Skeletal muscle satellite cell (primary cell): Measurements from ENCODE around the gene RAB40C. TPM values are rescaled to one million over a fixed set of nuclear protein-coding genes. Genes with fewer than 3 reads are reported as not detected.

ENCODE experiments used
- H3K27me3 ChIP-seq: 2 replicates; pipeline ENCODE4 v1.7.0; 2013; ENCODE audit warnings: low read length; ENCODE audit not compliant: control insufficient read depth, insufficient read depth
- H3K36me3 ChIP-seq: 2 replicates; pipeline ENCODE4 v1.7.0; 2013; ENCODE audit warnings: mild to moderate bottlenecking, control low read depth, low read length; ENCODE audit not compliant: insufficient read depth
- H3K4me1 ChIP-seq: 2 replicates; pipeline ENCODE4 v1.7.0; 2013; ENCODE audit warnings: low read length; ENCODE audit not compliant: control insufficient read depth, insufficient read depth
- H3K4me2 ChIP-seq: 2 replicates; pipeline ENCODE4 v1.7.0; 2013; ENCODE audit warnings: mild to moderate bottlenecking, low read length
- H3K4me3 ChIP-seq: 2 replicates; pipeline ENCODE4 v1.7.0; 2013; ENCODE audit warnings: low read length
- H3K9ac ChIP-seq: 2 replicates; pipeline ENCODE4 v1.7.0; 2013; ENCODE audit warnings: mild to moderate bottlenecking, low read depth, low read length, moderate library complexity
- H3K9me3 ChIP-seq: replicated peaks from 2 replicates; pipeline ENCODE4 v1.7.0; 2013; ENCODE audit warnings: mild to moderate bottlenecking, control low read depth, low read length
- total RNA-seq: library from RNA; depleted of rRNA; stranded (reverse); fragments of >200 nt; gene quantifications from 2 replicates; pipeline ENCODE4 v1.2.3, GENCODE V29; 2012; rRNA removed

Gene RAB40C, protein sequence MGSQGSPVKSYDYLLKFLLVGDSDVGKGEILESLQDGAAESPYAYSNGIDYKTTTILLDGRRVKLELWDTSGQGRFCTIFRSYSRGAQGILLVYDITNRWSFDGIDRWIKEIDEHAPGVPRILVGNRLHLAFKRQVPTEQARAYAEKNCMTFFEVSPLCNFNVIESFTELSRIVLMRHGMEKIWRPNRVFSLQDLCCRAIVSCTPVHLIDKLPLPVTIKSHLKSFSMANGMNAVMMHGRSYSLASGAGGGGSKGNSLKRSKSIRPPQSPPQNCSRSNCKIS
- 13.2 and 14.6 TPM in 2 replicates for total RNA-seq

DNA sequence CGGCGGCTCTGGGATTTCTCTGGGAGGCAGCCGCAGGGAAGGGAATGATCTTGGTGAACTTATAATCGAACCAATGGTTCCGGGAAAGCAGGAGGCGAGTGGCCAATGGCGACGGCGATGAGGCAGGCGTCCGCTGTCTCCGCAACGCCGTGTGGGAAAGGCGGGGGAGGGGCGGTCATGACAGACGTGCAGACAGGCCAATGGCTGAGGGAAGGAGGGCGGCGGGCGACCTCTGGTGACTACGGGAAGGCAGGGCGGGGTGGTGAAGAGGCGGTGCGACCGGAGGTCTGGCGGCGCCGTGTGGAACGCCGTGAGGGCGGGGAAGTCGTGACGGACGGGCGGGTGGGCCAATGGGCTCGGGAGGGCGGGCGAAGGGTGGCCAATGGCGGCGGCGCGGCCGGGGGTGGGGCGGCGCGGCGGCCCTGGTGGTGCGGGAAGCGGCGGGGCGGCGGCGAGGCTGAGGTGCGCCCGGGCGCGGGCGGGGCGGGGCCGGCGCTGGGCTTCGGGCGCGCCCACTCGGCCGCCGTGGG, at the start of gene RAB40C:
Gene RAB40C, plus strand, starts transcription at position 409 of the 530 bp plus-strand sequence. CDS start 226 bp downstream, outside the sequence.
- H3K36me3 ChIP-seq: peaks cover 4% of the 10 kb centered on the region
- peak within 1 kb of the TSS; percentile 98 for H3K4me3 ChIP-seq
- peak within 1 kb of the TSS; percentile 99 for H3K4me2 ChIP-seq
- no peaks in the 10 kb centered on the region for H3K9me3 ChIP-seq
- peak within 1 kb of the TSS; percentile 90 for H3K9ac ChIP-seq
- peaks cover 40% of the 10 kb centered on the region for H3K4me1 ChIP-seq
- H3K27me3 ChIP-seq: no peaks in the 10 kb centered on the region

DNA sequence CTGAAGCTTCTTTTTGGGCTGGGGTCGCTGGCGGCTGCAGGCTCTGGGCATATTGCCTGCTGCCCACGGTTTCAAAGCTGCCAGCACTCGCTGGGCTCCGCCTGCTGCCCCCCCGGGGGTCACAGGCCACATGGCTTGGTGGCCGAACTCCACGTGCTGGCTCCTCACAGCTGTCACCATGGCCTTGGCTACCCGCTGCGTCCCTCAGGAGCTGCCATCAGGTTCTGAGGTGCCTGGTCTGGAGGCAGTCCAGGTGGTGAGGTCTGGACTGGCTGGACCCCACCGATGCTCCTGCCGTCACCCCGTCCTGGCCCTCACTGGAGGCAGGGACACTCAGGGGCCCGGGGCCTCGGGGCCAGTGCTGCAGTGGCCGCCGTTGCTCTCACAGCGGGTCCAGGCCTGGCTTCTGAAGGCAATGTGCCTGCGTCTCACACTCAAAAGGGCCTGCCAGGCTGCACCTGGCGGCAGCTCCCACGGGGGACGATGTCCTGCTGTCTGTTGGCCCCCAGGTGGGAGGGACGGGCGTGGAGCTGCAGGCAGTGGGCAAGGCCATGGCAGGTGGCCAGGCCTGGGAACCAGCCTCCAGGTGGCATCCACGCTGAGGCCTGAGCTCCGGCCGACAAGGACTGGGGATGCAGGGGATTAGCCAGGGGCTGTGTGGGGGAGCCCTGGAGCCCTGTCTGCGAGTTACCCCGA, 49.1 kb upstream of the RAB40C start:
- H3K27me3 ChIP-seq: no peaks in the 10 kb centered on the region
- H3K9ac ChIP-seq: no peak overlapping the region
- no peaks in the 10 kb centered on the region for H3K9me3 ChIP-seq
- no peak overlapping the region for H3K4me3 ChIP-seq
- peak overlapping the region; percentile 28 for H3K4me2 ChIP-seq
- H3K4me1 ChIP-seq: peaks cover 25% of the 10 kb centered on the region
- H3K36me3 ChIP-seq: peaks cover 21% of the 10 kb centered on the region

DNA sequence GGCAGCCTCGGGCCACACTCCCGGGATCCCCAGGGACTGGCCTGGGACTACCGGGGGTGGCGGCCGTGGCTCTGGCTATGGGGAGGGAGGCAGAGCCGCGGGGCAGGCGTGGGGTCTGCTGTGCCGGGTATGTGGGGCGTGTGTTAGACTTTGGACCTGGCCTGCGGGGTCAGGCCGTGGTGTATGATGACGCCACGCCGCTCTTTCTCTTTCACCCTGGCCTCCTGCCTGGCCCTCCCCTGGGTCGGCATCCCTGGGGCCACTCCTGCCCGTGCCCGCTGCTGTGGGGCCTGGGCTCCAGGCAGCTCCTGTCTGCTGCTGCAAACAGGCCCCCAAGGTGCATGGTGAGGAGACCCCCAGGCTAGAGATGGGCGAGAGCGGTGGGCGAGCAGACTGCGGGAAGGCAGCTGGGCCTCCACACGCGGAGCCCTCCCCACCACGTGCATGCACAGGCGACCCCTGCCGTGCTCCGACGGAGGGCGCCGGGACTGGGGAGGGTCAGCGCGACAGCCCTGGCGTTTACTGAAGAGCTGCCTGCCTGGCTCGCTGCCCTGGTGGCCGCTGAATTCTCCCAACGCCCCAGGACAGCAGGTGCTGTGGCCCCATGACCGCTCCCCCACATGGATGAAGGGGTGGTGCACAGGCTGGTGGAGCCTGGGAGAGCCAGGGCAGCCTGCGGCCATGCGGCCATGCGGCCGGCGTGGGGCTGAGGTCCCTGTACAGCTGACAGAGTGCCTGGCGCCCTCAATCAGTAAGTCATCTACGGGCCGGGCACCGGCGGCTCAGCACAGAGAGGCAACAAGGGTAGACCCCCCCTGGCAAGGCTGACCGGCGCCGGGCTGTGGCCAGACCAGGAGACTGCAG, 46.3 kb upstream of the RAB40C start:
- Histone ChIP-seq H3K4me3 (no peak overlapping the region), H3K36me3 (peaks cover 6% of the 10 kb centered on the region)

DNA sequence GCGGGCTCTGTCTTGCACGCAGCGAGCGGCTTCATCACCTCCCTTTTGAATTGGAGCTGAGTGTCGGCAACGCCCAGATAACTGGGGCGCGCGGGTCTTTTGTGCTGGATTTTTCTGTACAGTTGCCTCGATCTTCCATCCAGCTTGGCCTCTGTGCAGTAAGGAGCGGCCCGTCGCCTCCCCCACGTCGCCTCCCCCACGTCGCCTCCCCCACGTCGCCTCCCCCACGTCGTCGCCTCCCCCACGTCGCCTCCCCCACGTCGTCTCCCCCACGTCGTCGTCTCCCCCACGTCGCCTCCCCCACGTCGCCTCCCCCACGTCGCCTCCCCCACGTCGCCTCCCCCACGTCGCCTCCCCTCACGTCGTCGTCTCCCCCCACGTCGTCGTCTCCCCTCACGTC, 45.3 kb upstream of the RAB40C start:
- Histone ChIP-seq H3K36me3 (peaks cover 10% of the 10 kb centered on the region), H3K27me3 (no peaks in the 10 kb centered on the region), H3K9ac (no peak overlapping the region), H3K4me3 (no peak overlapping the region), H3K4me2 (no peak overlapping the region), H3K4me1 (peaks cover 15% of the 10 kb centered on the region), H3K9me3 (no peaks in the 10 kb centered on the region)

More for the DNA sequence above, 46.3 kb upstream of the RAB40C start:
- no peaks in the 10 kb centered on the region for H3K9me3 ChIP-seq
- H3K27me3 ChIP-seq: no peaks in the 10 kb centered on the region
- no peak overlapping the region for H3K9ac ChIP-seq
- no peak overlapping the region for H3K4me2 ChIP-seq
- H3K4me1 ChIP-seq: peaks cover 21% of the 10 kb centered on the region

DNA sequence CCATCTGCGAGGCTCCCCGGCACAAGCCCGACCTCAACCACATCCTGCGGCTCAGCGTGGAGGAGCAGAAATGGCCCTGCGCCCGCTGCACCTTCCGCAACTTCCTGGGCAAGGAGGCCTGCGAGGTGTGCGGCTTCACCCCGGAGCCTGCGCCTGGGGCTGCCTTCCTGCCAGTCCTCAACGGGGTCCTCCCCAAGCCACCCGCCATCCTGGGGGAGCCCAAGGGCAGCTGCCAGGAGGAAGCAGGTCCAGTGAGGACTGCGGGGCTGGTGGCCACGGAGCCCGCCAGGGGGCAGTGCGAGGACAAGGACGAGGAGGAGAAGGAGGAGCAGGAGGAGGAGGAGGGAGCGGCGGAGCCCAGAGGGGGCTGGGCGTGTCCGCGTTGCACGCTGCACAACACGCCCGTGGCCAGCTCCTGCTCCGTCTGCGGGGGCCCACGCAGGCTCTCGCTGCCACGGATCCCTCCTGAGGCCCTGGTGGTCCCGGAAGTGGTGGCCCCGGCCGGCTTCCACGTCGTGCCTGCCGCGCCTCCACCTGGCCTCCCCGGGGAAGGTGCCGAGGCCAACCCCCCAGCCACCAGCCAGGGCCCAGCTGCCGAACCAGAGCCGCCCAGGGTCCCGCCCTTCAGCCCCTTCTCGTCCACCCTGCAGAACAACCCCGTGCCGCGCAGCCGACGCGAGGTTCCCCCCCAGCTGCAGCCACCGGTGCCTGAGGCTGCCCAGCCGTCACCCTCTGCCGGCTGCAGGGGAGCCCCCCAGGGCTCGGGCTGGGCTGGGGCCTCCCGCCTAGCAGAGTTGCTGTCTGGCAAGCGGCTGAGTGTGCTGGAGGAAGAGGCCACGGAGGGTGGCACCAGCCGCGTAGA, 42.7 kb upstream of the RAB40C start:
- H3K36me3 ChIP-seq: peaks cover 27% of the 10 kb centered on the region
- H3K4me3 ChIP-seq: no peak overlapping the region
- peak overlapping the region; percentile 31 for H3K4me2 ChIP-seq
- H3K9ac ChIP-seq: no peak overlapping the region
- H3K4me1 ChIP-seq: no peaks in the 10 kb centered on the region
- H3K9me3 ChIP-seq: no peaks in the 10 kb centered on the region
- H3K27me3 ChIP-seq: no peaks in the 10 kb centered on the region

DNA sequence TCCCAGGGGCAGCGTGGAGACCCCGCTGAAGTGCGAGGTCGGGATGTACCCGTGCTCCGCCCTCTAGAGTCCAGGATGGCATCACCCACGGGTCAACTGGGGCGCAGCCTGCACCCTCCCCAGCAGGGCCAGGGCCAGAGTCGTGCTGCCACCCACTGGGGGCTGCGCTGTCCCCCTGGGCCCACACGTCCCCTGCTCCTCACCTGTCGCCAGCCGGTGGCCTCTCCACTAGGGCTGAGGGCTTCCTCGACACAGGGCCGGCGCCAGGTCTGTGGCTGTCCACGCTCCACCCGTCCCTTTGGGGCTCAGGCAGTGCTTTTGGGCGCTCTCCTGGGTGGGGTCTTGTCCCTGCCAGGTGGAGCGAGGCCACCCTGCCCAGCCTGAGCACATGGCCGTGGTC, 41.3 kb upstream of the RAB40C start:
- H3K27me3 ChIP-seq: no peaks in the 10 kb centered on the region
- peaks cover 29% of the 10 kb centered on the region for H3K36me3 ChIP-seq
- H3K9me3 ChIP-seq: no peaks in the 10 kb centered on the region
- H3K4me3 ChIP-seq: no peak overlapping the region
- no peak overlapping the region for H3K4me2 ChIP-seq
- no peak overlapping the region for H3K9ac ChIP-seq
- no peaks in the 10 kb centered on the region for H3K4me1 ChIP-seq

DNA sequence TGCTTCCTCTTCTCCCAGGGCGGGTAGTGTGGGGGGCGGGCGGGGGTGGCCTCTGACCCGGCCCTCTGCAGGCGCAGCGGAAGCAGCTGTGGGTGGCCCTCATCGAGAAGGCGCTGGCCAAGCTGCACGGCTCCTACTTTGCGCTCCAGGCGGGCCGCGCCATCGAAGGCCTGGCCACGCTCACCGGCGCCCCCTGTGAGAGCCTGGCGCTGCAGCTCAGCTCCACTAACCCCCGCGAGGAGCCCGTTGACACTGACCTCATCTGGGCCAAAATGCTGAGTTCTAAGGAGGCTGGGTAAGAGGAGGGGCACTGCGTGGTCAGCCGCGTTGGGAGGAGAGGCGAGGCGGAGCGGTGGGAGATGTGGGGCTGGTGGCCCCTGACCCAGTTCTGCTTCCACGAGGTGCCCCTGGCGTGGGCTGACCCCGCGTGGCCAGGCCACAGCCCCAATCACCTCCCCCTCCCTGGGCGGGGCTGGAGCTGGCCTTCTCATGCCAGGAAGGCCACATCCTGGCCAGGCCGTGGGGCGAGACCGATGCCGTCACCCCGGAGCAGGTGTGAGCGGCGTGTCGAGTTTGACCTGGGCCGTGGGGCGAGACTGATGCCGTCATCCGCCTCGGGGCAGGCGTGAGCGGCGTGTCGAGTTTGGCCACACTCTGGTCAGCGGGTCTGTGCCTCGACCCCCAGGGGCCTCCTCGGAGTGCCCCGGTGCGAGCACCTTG, 40.2 kb upstream of the RAB40C start:
- Histone ChIP-seq H3K9ac (no peak overlapping the region), H3K27me3 (no peaks in the 10 kb centered on the region), H3K4me1 (peaks cover 11% of the 10 kb centered on the region), H3K4me2 (no peak overlapping the region), H3K4me3 (no peak overlapping the region), H3K9me3 (no peaks in the 10 kb centered on the region), H3K36me3 (peaks cover 29% of the 10 kb centered on the region)

DNA sequence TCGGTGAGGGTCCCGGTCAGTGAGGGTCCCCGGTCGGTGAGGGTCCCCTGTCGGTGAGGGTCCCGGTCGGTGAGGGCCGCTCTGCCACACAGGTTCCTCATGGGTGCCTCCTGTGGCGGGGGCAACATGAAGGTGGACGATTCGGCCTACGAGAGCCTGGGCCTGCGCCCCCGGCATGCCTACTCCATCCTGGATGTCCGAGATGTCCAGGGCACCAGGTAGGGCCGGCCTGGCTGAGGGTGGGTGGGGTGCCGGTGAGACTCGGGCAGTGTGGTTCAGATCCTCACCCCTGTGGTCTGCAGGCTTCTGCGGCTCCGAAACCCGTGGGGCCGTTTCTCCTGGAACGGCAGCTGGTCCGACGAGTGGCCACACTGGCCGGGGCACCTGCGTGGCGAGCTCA, 38.7 kb upstream of the RAB40C start:
- Histone ChIP-seq H3K4me3 (no peak overlapping the region), H3K9me3 (no peaks in the 10 kb centered on the region), H3K9ac (no peak overlapping the region), H3K27me3 (no peaks in the 10 kb centered on the region), H3K4me2 (no peak overlapping the region), H3K4me1 (peaks cover 25% of the 10 kb centered on the region), H3K36me3 (peaks cover 29% of the 10 kb centered on the region)

DNA sequence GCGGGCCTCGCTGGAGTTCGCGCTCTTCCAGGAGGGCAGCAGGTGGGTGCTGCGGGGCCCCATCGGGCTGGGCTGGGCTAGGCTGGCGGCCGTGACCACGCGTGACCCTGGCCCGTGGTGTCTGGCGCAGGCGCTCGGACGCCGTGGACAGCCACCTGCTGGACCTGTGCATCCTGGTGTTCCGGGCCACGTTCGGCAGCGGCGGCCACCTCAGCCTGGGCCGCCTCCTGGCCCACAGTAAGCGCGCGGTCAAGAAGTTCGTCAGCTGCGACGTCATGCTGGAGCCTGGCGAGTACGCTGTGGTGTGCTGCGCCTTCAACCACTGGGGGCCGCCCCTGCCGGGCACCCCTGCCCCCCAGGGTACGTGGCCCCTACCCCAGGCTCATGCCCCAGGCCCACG, 37.7 kb upstream of the RAB40C start:
- H3K4me3 ChIP-seq: no peak overlapping the region
- H3K9ac ChIP-seq: no peak overlapping the region
- no peaks in the 10 kb centered on the region for H3K9me3 ChIP-seq
- no peaks in the 10 kb centered on the region for H3K27me3 ChIP-seq
- H3K4me2 ChIP-seq: no peak overlapping the region
- H3K4me1 ChIP-seq: peaks cover 25% of the 10 kb centered on the region
- H3K36me3 ChIP-seq: peaks cover 29% of the 10 kb centered on the region

DNA sequence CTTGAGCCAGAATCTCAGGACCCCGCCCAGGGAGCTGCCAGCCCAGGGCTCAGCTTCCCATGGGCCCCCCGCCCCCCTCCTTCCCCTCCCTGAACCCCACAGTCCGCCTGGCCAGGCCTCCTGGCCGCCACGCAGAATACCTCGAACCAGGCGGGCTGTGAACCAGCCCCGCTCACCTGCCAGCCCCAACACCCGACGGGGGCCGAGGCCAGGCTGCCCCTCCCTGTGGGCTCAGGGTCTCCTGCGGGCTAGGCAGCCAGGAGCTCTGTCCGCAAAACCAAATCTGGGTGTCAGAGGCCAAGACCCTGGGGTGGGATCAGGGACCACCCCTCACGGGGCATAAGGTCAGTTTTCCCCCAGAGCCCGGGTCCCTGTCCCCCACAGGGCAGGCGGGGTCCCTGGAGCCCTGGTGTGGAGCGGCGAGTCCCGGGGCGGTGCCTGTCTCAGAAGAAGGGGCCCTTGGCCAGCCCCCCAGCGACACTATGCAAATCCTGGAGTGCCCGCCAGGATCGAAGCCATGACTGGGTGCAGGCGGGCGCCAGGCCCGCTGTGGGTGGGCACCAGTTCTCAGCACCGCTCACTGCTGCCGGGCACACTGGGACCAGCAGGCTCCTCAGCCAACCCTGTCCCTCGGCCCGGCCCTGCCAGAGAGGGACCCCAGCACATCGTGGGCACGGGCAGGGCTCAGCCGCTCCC, 36.1 kb upstream of the RAB40C start:
- peaks cover 25% of the 10 kb centered on the region for H3K4me1 ChIP-seq
- H3K4me2 ChIP-seq: no peak overlapping the region
- H3K9ac ChIP-seq: no peak overlapping the region
- H3K27me3 ChIP-seq: peaks cover 9% of the 10 kb centered on the region
- no peak overlapping the region for H3K4me3 ChIP-seq
- no peaks in the 10 kb centered on the region for H3K9me3 ChIP-seq
- peaks cover 22% of the 10 kb centered on the region for H3K36me3 ChIP-seq
